Nucleus accumbens (tissue), 56 donors: ENCODE data around the gene BMPR1A.
A peak's percentile ranks its signal among the peaks of the same experiment; 100 is the strongest.

ENCODE experiments used
- DNase-seq, 56 donors: peaks; one replicate each; lab custom pipeline; 2025; lab: John Stamatoyannopoulos, UW

BMPR1A gene

GRCh38 chr10:86756511-86757112 lies at the start of gene BMPR1A:
BMPR1A (plus strand) TSS chr10:86756619; CDS start chr10:86876019, 119,400 bp downstream.
- DNase-seq, result peak in 13 of 56 donors; percentile 50 to 90 (median 81)

GRCh38 chr10:86706977-86707376 lies 49.4 kb upstream of the BMPR1A start:
- DNase-seq, result no peak

DNA sequence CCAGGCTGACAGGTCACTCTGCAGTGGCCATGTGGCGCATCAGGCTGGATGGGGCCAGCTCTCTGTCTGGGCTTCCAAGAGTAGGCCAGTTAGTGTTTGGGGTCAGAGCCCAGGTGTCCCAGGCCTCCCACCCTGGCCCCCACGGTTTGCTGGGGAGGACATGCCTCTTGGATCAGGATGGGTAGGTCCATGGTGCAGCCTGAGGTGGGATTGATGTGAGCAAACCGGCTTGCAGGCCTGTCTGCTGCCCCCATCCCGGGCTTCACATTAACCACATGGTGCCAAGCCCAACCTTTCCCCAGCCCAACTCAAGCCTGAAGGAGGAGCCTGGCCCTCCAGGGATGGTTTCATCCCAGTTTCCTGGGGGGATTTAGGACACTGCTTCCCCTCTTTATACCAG lies 48.9 kb upstream of the BMPR1A start:
- no peak for DNase-seq

GRCh38 chr10:86708068-86708782 lies 48.2 kb upstream of the BMPR1A start:
- no peak for DNase-seq

- DNase-seq, result no peak
These were observed 47.5 kb upstream of the BMPR1A start for GRCh38 chr10:86708783-86709380.

DNA sequence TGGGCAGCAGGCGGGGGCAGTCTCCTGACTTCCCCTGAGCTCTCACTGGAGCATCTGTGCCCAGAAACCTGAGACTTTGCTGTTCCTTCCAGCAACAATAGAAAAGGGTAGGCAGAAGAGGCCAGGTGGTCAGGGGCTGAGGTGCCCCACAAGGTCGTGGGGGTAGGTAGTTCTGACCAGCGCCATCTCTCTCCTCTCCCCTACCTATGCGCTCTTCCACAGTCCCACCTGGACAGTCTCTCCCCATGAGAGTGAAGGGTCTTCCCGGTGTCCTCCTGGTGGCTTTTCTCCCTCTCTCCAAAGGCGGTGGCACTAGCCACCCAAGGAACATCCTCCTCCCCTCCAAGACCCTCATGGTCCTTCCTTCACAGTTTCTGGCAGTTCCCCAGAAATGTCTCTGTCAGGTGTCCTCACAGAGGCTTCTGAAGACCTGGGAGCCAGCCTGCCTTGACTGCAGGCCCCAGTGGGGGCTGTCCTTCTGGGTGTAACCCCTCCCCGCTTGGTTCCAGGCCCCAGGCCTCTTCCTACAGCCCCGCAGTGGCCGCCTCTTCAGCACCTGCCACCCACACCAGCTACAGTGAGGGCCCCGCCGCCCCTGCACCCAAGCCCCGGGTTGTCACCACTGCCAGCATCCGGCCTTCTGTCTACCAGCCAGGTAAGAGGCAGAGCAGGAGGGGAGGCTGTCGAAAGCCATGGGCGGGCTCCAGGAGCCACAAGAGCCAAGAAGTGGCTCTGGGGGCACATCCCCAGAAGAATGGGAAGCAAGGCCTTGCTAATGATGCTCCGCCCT lies 46.8 kb upstream of the BMPR1A start:
- DNase-seq, result no peak

GRCh38 chr10:86710987-86711512 lies 45.4 kb upstream of the BMPR1A start:
- DNase-seq, result peak in 54 of 56 donors; percentile 38 to 89 (median 74)

DNA sequence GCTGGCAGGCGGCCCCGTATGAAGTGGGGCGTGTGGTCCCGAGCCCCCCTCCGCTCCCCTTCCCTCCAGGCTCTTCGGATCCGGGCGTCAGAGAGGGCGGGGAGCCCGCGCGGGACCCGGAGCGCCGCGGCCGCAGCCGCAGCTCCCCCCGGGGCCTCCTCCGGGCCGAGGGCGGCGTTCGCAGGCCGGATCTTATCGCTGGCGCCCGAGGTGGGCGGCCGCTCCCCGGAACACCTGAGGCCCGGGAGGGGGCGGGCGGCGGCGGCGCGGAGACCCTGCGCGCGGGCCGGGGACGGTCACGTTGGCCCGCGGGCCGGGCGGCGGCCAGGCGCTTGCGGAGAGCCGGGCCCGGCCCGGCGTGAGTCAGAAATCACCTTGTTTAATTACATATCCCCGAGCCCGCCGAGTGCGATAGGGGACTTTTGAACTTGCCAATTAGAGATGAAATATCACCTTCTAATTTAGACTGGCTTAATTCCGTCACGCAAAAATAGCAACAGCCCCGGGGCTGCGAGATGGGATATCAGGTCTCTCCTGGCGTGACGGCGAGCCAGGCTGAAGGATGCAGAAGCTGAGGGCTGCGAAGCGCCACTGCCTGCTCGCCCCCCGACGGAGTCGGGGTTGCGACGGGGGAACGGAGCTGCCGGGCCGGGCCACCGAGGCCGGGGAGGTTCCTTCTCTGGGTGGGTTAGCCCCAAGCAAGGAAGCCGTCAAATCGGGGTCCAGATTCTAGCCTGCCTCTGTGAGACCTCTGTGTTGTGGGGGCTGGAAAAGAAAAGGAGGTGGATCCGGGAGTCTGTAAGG lies 44.7 kb upstream of the BMPR1A start:
- DNase-seq, result peak in 29 of 56 donors; percentile 15 to 67 (median 44)

DNA sequence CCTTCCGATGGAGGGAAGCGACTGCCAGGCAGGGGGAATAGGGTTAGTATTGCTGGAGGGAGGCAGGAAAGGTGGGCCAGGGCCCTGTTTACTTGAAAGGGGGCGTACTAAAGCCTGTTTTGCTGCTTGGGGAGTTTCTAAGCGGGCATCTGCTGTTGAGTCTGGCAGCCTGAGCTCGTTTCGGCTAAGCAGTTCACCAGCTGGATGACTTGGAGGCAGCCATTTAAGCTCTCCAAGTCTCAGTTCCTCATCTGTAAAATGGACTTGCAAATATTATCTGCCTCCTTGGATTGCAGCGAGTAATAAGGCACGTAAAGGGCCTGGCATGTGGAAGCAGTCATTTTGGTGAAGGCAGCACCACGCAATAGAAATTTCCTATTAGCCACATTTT lies 44.1 kb upstream of the BMPR1A start:
- no peak for DNase-seq

DNA sequence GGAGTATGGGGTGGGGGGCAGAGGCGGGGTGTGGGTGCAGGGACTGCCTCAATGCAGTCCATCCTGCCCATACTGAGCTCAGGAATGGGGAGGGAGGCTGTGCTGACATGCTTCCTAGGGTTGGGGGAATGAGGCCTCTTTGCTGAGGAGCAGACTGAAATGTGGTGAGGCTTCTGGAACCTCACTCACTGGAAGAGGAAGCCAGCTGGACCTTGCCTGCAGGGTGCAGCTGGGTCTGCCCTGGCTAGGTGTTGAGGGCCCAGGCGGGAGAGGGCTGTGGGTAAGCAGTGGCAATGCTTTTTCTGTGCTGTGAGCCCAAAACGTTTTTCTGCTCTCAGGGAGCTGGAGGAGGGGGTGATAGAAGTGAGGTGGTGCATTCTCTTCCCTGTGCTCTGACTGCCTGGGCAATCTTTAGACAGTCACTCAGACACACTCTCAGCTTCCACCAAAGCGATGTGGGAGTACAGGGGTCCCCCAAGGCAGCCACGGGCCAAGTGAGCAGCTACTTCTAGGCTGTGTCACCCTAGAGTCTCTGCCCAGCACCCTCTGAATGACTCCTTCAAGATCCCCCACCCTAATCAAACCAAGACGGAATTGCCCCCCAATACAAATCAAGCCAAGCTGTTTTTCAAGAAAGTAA lies 41.1 kb upstream of the BMPR1A start:
- no peak for DNase-seq

DNA sequence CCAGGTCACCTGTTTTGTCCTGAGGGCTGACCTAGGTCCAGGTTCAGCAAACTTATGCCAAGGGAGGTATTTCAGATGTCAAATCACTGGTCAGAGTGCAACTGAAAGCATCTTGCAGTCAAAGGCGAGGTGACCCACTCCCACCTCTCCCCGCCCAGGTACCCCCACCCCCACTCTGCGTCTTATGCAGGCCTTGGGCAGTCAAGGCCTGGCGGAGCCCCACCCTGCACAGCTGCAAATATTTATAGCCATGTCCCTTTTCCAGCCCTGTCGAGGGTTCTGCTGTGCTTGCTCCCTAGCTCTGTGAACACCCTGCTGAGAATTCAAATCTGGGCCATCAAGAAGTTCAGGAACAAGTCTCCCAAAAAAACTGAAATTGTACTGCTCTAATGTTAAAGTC lies 40.6 kb upstream of the BMPR1A start:
- DNase-seq, result no peak

DNA sequence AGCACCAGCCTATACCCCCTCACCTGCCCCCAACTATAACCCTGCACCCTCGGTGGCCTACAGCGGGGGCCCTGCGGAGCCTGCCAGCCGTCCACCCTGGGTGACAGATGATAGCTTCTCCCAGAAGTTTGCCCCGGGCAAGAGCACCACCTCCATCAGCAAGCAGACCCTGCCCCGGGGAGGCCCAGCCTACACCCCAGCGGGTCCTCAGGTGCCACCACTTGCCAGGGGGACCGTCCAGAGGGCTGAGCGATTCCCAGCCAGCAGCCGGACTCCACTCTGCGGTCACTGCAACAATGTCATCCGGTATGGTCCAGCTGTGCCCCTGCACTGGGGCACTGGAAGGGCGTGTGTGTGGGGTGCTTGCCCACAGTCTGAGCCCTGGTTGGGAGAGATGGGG lies 40.0 kb upstream of the BMPR1A start:
- no peak for DNase-seq

DNA sequence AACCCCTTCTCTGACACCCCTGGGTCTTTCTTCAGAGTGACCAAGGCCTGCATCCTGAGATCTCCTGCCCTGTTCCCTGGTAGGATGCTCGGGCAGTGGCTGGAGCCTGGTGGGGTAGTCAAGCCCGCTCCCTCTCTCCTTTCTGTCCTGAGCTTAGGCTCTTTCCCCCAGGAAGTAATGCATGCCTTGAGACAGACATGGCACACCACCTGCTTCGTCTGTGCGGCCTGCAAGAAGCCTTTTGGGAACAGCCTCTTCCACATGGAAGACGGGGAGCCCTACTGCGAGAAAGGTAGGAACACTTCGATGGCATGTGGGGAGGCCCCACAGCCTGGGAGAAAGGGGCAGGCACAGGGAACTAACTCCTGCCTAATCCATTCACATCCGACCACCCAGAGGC lies 37.9 kb upstream of the BMPR1A start:
- no peak for DNase-seq

DNA sequence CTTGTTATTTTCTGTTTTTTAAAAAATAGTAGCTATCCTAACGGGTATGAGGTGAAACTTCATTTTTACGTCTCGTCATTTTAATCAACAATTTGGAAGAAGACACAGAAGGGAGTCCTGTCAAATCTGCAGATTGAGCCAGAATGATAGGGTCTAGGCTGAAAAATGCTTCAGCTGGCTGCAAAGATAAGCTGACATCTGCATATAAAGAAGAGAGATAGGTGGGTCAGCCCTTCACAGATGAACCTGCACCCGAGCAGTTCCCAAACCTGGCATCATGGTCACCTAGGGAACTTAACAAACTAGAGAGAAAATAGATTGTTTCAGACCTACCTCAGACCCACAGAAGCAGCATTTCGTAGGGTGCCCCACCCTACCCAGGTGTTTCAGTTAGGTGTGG lies 35.2 kb upstream of the BMPR1A start:
- no peak for DNase-seq

GRCh38 chr10:86723009-86723408 lies 33.4 kb upstream of the BMPR1A start:
- DNase-seq, result no peak

DNA sequence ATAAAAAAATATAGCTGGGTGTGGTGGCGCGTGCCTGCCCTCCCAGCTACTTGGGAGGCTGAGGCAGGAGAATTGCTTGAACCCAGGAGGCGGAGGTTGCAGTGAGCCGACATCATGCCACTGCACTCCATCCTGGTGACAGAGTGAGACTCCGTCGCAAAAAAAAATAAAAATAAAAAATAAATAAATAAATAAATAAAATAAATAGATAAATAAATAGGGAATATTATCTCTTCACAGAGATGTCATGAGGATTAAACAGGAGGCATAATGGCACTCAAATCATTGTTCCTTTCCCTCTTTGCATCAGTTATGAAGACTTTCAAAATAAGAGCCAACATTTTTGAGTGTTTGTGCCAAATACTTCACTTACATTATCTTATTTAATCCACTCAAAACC lies 32.0 kb upstream of the BMPR1A start:
- no peak for DNase-seq

DNA sequence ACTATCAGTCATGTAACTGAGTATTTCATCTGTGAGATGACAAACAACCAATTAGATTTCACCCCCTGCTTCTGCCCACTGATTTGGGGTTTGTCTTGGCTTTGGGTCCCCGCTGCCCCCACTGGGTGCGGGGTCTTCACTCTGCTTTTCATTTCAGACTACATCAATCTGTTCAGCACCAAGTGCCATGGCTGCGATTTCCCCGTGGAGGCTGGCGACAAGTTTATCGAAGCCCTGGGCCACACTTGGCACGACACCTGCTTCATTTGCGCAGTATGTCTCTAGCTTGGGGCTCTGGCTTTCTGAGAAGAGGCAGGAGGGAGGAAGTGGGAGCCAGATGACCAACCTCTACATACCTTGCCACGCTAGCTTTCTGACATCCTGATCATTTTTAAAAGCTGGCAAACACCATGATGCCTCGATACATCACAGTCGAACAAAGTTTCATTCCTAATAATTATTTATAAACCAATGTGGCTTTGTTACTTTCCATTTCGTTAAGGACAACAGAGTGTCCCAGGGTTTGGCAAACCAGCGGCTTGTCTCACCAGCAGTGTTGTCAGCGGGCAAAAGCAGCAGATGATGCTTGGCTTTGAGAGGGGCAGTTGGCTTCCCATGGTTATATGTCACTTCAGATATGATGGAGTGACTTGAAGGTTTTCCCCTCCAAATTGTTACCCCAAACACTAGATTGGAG lies 30.3 kb upstream of the BMPR1A start:
- no peak for DNase-seq

DNA sequence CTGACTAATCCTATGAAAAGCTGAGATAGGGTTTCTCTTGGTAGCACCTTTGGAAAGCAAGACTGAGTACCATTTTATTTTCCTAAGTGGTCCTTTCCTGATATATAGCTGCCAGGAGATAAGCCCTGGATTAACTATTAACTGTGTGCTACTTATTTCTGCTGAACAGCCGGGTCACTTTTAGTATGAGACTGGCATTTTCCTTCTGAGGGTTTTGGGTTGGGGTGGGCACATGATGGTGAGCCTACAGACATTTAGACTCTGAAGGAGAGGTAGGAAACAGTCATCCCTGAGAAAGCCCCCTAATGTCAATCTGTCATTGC lies 29.8 kb upstream of the BMPR1A start:
- DNase-seq, result no peak

DNA sequence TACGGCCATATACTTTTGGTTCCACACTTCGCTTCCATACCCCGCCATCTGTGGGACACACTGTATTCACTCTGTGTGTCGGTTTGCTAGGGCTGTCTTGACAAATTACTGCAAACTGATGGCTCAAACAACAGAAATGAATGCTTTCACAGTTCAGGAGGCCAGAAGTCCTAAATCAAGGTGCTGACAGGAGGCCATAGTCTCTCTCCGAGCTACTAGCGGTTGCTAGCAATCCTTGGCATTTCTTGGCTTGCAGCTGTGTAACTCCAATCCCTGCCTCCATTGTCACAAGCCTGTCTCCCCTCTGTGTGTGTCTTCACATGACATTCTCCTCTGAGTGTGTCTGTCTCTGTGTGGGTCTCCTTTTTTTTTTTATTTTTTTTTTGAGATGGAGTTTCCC lies 28.9 kb upstream of the BMPR1A start:
- DNase-seq, result no peak
